Activated naive CD8-positive, alpha-beta T cell treated with anti-CD3 and anti-CD28 coated beads, Interleukin-2, amount 50 U/mL, for 16 hours (primary cell): ENCODE data around the gene B3GNT8.
"Not testable (repeated sequence)": the region's sequence is repeated elsewhere in the genome, so short reads cannot be mapped to it uniquely, and the experiment has no call there.

Experiments
- DNase-seq: peaks from one replicate; pipeline ENCODE4 v3.0.0-alpha.2; 2020; ENCODE audit warnings: low read depth, low spot score

B3GNT8 gene

GRCh38 chr19:41426952-41427646 is at the start of gene B3GNT8:
TSS of gene B3GNT8 (minus strand) at chr19:41427374. CDS start at chr19:41426778, 596 bp downstream.
- DNase-seq, result no peak

- DNase-seq, result no peak
Observed at GRCh38 chr19:41476583-41476982, 49.4 kb upstream of the B3GNT8 start.

- DNase-seq, result not testable (repeated sequence)
Observed at GRCh38 chr19:41463257-41464256, 36.4 kb upstream of the B3GNT8 start.

DNA sequence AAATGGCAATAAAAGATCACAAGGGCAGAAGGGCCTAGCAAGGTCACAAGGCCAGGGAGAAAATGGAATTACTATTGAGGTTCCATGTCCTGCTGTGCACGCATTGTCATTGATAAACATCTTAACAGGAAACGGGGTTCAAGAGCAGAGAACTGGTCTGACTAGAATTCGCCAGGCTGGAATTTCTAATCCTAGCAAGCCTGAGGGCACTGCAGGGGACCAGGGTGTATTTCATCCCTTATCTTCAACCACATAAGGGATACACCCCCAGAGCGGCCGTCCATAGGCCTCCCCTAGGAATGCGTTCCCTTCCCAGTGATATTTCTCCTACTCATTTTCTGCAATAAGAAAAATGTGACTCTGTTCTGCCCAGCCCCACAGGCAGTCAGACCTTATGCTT is 35.3 kb upstream of the B3GNT8 start:
- DNase-seq, result no peak

GRCh38 chr19:41457241-41457640 is 30.1 kb upstream of the B3GNT8 start:
- DNase-seq, result no peak

DNA sequence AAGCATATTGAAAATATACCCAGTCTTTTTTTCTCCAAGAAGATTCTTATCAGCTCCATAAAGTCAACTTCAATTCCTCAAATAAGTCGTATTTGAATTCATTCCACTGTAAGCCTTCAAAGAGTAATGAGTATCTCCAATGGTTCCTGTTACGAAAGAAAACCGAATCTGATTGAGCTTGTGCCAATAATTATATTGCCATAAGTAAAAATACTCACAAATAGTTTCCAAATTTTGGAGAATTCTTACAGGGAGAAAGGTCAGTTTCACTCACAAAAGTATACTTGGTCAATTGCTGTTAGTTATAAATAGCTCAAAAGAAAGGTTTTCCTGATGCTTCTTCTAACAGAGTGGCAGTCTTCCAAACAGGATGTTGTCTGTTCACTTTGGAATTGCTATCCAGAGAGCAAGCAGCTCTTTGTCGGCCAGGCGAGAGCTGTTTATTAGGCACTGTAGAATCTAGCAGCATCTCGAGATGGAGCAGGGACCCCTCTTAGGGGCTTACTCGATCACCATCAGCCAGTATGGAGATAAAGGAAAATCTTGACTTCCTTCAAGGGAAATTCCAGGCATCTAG is 29.3 kb upstream of the B3GNT8 start:
- DNase-seq, result no peak

GRCh38 chr19:41455936-41456335 is 28.8 kb upstream of the B3GNT8 start:
- DNase-seq, result no peak

DNA sequence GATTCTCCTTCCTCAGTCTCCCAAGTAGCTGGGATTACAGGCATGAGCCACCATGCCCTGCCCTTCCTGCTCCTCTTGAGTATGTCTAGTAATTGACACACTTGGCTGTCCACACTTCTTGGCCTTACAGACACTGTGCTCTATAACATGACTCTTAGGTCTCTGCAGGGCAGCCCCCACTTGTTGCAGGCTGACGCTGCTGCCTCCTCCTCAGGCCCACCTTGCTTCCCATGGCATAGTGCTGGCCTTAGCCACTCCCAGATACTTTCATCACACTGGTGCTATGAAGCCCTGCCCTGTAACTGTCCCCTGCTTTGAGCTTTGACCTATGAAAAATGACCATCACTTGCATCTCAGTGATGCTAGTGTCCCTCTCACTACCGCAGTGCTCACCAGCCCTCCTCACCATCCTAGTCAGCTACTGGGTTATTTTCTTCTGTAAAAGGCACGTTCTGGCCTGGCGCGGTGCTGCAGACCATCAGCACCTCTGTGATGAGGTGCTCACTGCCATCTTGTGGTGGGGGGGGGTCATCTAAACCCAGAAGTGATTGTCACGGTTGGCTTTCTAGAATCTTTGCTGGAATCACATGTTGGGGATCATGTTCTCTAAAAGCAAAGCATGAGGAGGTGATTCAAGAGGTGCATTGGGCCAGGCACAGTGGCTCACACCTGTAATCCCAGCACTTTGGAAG is 25.6 kb upstream of the B3GNT8 start:
- no peak for DNase-seq

DNA sequence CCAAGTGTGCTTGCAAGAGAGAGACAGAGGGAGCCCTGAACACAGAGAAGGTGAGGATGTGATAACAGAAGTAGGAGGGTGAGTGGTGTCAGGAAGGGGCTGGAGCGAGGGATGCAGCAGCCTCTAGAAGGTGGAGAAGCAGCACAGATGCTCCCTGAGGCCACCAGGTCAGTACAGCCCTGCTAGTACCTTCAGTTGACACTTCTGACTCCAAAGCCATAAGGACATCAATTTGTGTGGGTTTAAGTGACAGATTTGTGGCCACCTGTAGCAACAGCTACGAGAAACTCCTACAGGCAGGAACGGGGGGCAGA is 22.6 kb upstream of the B3GNT8 start:
- DNase-seq, result no peak

- peak; percentile 42 for DNase-seq
Observed at GRCh38 chr19:41449079-41449864, 22.1 kb upstream of the B3GNT8 start.

DNA sequence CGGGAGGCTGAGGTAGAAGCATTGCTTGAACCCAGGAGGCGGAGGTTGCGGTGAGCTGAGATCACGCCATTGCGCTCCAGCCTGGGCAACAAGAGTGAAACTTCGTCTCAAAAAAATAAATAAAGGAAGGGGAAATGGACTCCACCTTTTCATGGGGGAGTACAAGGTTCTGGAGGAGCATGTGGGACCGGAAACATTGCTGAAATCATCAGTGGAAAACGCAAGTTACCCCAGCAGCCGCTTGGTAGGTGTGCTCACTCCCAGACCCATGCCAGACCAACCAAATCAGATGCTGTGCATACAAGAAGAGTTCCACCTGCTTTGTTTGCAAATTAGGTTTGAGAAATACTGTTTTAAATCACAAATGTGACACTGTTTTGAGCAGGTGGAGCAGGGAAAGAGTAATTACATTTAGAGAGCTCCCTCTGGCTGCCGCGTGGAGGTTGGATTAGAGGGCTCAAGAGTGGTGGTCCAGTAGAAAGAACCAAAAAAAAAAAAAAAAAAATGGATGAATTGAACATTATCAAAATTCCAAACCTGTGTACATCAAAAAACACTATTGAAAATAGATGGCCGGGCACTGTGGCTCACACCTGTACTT is 20.7 kb upstream of the B3GNT8 start:
- DNase-seq, result no peak

DNA sequence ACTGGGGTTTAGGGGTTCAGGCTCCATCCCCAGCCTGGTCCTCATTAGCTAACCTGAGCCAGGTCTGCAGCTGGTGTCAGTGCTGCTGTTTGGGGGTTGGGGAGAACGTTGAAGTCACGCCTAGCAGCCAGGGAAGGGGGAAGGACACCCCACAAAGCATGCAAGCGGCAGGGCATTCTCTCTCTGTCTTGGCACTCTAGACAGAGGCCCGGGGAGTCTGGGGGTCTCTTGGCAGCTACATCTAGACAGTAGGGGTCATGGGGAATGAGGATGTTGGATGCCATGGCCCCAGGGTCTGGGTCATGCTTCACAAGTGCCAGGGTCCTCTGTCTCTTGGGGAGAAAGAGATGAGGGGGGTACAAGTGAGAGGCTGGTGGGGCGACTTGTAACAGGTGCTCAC is 18.4 kb upstream of the B3GNT8 start:
- DNase-seq, result no peak

DNA sequence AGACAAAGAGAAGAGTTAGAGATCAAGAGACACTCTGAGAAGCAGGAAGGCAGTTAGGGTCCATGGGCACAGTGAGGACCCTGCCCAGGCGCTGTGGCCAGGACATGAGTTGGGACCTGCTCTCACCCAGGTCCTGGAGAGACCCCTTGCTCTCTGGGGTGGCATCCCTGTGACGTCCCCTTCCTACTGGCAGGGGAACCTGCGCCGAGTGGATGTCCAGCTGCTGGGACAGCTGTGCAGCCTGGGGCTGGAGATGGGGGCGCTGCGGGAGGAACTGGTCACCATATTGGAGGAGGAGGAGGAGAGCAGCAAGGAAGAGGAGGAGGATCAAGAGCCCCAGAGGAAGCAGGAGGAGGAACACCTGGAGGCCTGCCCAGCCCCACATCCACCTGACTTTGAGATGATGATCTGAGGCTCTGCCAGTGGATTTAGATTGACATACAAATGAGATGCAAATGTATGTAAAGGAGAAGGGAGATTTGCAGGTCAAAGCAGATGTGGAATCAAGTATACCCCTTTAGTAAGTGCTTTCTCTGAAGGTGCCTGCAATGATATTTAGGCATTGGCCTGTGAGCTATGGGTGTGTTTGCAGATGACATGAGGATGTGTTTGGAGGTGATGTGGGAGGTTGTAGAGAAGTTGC is 16.8 kb upstream of the B3GNT8 start:
- DNase-seq, result no peak

- no peak for DNase-seq
Observed at GRCh38 chr19:41442473-41443355, 15.5 kb upstream of the B3GNT8 start, which contains the start of gene ERICH4. TSS of gene ERICH4 (plus strand) at chr19:41443156. CDS start at chr19:41443170, 14 bp downstream.

DNA sequence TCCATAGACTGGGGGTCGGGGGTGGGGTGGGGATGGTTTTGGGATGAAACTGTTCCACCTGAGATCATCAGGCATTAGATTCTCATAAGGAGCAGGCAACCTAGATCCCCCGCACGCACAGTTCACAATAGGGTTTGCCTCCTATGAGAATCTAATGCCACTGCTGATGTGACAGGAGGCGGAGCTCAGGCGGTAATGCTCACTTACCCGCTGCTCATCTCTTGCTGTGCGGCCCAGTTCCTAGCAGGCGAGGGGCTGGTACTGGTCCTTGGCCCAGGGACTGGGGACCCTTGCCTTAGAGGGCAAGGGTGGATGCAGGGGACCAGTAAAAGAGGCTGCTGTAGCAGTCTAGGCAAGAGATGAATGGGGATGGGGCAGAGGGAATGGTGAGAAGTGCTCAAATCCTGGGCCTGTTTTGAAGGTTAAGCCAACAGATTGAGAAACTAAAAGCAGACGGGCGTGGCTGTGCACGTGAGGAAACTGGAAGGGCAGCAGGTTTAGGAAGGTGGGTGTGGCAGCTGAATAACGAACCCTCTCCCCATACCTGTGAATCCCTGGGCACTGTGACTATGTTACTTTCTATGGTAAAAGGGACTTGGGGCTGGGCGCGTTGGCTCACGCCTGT is 14.3 kb upstream of the B3GNT8 start:
- DNase-seq, result no peak

GRCh38 chr19:41439441-41440222 is 12.5 kb upstream of the B3GNT8 start, which contains the start of gene DMAC2:
TSS of gene DMAC2 (minus strand) at chr19:41439912. CDS start at chr19:41439899, 13 bp downstream.
- DNase-seq, result peak; percentile 92

DNA sequence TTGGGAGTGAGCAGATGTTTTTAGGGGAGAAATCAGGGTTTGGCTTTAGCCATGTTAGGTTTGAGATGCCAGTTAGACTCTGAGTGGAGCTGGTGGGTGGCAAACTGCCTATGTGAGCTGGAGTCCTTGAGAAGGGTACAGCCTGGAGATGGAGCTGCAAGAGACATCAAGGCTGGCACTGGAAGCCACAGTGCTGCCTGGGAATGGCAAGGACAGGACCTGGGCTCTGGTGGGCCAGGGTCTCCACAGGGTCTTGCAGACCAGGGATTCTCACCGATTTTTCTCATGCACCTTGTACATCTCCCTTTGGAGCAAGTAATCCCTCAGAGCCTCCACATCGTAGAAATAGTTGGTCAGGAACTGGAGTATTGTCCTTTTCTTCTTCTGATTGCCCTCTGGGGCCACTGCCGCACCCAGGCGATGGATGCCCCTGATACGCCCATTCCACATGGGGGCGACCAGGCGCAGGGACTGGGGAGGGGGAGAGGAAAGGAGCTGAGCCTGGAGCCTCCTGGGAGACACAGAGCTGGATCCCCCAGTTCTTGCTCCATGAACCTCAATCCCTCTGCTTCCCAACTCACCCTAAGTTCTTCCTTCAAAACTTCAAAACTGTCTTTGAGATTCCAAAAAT is 10.9 kb upstream of the B3GNT8 start:
- no peak for DNase-seq
